GM19328 (cell line): ENCODE measurements around the gene PRRG1.
"Not testable (repeated sequence)": the region's sequence is repeated elsewhere in the genome, so short reads cannot be mapped to it uniquely, and the experiment has no call there.

Source experiments
- ATAC-seq: cut with Tn5 transposase; IDR thresholded peaks from one replicate; pipeline ENCODE4 v1.9.1; 2021; ENCODE audit warnings: mild to moderate bottlenecking, moderate library complexity; ENCODE audit not compliant: unreplicated experiment

PRRG1 gene

GRCh38 chrX:37349221-37350033 is at the start of gene PRRG1:
Gene PRRG1 (plus strand): TSS chrX:37349364. CDS start chrX:37406250, 56,886 bp downstream.
- ATAC-seq, result no peak

DNA sequence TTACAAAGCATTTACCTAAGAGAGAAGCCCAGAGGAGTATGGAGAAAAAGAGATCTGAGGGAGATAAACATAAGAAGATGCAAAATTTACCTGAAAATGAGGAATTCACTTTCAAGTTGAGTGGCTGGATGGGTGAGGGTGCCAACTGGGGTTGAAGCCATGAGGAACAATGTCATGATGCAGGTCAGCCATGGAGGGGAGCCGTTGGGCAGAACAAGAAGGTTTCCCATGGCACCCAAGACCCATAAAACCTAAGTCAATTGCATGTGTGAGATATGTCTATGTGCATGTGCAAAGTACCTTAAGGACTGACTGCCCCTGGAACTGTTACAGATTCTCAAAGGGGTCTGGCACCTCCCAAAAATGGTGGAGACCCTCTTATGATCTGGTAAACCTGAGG is 46.6 kb upstream of the PRRG1 start:
- ATAC-seq, result no peak

- ATAC-seq, result not testable (repeated sequence)
Observed at GRCh38 chrX:37305238-37305637, 43.9 kb upstream of the PRRG1 start.

DNA sequence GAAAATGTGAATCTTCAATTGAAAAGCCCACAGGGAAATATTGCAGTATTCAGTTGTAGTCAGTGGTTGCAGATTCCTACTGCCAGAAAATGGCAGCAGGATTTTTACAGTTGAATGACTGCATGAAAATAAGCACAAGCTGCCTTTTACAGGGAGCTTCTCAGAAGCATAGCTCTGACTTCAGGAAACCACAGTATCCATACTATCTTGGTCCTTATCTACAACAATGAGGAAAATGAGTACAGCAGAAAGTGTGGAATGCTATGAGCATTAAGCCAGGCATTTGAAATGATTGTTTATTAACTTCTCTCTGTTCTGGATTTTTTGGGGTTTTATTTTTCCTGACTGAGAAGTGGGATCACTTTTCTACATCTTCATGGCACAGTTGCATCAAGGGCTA is 34.6 kb upstream of the PRRG1 start:
- no peak for ATAC-seq

DNA sequence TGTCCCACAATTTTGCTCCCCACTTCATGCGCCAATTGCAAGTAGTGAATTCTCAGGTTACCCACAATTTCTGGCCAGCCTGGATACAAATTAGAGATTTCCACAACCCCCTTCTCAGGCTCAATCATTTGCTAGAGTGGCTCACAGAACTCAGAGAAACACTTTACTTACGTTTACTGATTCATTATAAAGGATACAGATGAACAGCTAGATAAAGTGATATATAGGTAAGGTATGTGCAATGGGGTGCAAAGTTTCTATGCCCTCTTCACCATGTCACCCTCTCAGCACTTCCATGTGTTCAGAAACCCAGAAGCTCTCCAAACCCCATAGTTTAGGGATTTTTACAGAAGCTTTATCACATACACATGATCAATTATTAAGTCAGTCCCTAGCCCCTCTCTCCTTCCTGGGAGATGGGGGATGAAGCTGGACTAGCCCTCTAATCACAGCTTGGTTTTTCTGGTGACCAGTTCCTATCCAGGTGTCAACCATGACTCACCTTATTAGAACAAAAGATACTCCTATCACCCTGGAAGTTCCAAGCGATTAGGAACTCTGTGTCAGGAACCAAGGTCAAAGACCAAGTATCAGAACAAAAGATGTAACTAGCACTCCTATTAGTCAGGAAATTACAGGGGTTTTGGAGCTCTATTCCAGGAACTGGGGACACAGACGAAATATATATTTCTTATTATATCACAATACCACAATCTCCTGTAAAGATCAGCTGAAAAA is 33.5 kb upstream of the PRRG1 start:
- no peak for ATAC-seq

DNA sequence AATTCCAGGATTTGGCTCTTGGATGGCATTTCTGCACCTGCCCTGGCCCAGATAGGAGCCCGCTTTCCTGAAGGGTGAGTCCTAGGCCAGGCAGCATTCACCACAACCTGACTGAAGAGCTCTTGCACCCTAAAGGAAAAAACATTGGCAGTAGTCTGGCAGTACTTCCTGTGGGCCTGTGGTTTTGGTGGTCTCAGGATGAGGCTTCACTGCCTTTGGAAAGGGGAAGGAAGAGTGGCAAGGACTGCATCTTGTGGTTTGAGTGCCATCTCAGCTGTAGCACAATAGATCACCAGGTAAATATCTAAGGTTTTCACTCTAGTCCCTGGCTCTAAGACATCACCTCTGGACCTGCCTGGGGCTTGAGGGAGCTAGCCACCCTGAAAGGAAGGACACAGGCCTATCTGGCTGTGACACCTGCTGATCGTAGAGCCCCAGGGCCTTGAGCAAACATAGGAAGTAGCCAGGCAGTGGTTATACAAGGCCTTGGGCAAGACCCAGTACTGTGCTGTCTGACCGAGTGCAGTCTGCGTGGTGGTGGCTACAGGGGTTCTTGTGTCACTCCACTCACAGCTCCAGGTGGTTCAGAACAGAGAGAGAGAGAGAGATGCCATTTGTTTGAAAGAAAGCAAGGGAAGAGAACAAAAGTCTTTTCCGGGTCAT is 28.5 kb upstream of the PRRG1 start:
- no peak for ATAC-seq

DNA sequence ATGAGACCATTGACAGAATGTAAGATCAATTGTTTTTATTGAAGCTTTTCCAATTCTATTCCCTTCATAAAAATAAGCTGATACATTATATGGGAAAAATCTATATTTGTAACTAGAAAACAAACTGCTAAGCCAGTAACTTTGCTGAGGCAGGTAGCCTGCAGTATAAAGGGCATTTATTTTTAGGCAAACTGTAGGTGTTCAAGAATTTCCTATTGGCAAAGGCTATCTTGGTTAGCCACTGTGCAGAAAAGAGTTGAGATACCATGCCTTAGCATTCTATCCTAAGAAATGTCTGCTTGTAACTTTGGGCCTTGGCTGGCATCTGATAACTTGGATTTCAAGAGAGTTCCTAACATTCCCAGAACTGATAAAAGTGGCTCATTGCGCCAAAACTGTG is 18.5 kb upstream of the PRRG1 start:
- ATAC-seq, result no peak

DNA sequence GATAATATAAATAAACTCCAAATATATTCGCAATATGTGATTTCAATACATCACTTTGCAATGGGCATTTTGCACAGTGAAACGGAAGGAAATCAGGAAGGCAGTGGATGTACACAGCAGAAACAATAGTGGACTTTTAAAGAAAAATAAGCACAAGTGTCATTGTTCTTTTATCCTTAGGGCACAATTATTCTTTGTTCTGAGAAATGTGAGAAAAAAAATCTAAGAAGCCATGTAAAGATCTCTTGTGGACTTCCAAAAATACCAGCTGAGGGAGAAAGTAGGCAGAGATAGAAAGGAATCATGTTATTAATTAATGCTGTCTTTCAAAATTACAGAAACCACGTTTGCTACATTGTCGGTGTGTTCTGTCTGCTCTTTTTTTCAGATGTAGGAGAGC is 17.6 kb upstream of the PRRG1 start:
- ATAC-seq, result no peak

DNA sequence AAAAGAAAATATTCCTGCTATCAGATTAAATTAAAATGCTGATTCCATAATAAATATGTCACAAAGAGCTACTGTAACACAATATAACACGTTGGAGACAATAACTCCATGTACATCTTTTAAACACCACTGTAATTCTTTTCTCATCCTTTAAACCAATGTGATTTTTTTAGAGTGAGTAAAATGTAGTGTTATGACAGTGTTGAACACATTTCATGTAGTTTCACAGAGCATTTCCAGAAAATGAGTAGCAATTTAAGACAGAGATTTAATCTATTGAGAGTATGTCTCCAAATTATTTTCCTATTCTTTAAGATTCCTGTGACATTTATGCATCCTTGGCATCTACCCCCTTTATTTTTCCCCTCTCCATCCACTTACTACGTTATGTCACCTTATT is 17.1 kb upstream of the PRRG1 start:
- no peak for ATAC-seq

- ATAC-seq, result no peak
Observed at GRCh38 chrX:37332987-37333658, 16.0 kb upstream of the PRRG1 start.

GRCh38 chrX:37347420-37347819 is 1.7 kb upstream of the PRRG1 start:
- no peak for ATAC-seq

DNA sequence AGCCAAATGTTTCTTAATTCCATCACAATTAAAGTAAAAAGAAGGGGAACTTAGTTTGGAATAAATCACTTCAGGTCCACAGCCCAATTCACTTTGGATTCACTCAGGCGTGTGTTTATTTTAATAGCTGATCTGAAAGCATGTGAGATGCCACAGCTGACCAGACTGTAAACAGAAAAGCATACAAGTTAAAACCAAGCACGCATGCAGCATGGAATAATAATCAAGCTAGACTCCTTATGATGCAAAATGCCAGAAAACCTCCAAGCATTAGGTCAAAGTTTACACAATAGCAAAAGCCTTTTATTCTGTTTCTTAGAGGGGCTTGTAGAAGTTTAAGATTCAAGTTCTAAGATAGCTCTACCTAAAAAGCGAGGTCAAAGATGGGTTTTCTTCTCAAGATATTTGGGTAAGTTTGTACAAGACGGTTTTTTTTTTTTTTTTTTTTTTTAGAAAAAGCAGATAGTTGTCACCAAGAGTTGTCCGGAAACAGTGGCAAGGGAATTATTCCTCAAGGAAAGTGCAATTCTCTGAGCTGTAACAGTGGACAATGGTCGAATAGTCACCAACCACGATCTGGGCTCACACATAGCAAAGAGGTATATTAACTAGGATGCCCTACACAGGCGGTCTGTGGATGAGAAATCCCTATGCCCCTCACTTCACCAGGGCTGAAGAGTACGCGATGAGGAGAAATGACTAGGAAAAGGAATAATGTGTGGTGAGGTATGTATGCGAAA is 763 bp upstream of the PRRG1 start:
- ATAC-seq, result no peak

DNA sequence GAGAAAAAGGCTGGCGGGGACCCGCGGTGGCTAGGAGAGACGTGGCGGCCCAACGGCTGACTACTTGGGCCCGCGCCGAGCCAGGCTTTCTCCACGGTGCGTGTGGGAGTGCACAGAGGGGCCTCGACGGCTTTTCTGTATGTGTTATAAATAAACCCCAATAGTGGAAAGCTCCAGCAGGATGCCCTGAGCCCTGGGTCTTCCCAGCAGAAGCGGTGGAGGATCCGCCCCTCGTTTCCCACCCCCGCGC is 268 bp upstream of the PRRG1 start:
- ATAC-seq, result no peak

- ATAC-seq, result no peak
Observed at GRCh38 chrX:37350034-37350365, 836 bp downstream of the PRRG1 start.

- ATAC-seq, result no peak
Observed at GRCh38 chrX:37353646-37354045, 4.5 kb downstream of the PRRG1 start.

DNA sequence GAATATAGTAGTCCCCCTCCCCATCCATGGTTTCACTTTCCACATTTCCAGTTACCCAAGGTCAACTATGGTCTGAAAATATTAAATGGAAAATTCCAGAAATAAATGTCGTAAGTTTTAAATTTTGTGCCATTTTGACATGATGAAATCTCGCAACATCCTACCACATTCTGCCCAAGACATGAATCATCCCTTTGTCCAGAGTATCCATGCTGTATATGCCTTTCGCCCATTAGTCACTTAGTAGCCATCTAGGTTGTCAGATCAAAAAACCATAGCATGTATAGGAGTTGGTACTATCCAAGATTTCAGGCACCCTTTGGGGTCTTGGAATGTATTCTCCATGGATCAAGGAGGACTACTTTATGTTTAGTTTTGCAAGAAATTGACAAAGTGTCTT is 8.3 kb downstream of the PRRG1 start:
- ATAC-seq, result no peak

- no peak for ATAC-seq
Observed at GRCh38 chrX:37361596-37361995, 12.4 kb downstream of the PRRG1 start.

DNA sequence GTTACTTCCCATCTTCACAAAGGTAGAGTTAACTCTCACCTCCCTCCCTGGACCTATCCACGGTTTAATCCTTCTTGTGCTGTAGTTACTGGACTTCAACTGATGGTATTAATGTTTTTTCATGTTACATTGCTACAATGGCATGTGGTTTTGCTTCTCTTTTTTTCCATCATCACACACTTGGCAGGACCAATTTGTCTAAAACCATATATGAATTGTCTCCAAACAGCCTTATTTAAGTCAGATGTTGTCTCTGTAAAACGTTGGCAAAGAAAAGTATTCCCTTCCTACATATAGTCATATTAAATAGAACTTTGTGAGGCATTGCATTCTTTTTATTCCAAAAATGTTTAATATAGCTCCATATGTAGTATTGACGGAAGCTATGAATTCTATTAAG is 15.5 kb downstream of the PRRG1 start:
- ATAC-seq, result no peak

DNA sequence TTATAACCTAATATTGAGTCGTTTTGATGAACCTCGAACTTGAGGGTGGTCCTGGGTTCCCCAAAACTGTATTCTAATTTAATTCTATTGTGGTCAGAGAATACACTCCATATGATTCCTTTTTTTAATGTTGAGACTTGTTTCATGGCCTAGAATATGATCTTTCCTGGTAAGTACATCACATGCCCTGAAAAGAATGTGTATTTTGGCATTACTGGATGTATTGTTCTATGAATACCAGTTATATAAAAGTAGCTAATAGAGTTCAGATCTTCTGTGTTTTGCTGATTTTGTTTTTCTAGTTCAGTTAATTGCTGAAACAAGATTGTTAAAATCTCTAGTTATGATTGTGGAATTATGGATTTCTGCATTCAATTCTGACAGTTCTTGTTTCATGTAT is 18.8 kb downstream of the PRRG1 start:
- no peak for ATAC-seq

GRCh38 chrX:37370499-37371141 is 21.5 kb downstream of the PRRG1 start:
- ATAC-seq, result no peak

DNA sequence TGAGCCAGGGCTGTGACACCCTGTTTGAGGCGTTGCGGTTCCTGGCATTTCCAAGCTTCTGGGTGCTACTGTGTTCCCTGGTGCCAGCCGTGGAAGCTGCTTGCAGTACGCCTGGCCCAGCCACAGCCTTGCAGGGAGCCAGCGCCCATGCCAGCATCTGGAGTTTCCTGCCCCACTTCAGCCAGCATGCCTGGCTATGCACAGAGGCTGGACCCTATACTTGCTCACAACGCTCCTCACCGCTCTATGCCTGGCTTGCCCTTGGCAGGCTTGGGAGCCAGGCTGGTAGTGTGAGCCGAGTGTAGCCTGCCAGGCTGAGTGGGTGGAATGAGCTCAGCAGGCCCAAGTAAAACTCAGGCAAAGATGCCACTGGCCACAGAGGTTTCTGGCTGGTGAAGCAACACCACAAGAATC is 22.4 kb downstream of the PRRG1 start:
- ATAC-seq, result no peak
